Activated naive CD8-positive, alpha-beta T cell (primary cell): ENCODE measurements around the gene MFN2.
"Not testable (repeated sequence)": the region's sequence is repeated elsewhere in the genome, so short reads cannot be mapped to it uniquely, and the experiment has no call there.

Source experiments
- H3K27ac Mint-ChIP-seq: one replicate; pipeline ENCODE4 v1.8.0; 2021; ENCODE audit warnings: mixed read lengths
- H3K27me3 Mint-ChIP-seq: one replicate; pipeline ENCODE4 v1.8.0; 2021; ENCODE audit warnings: mixed read lengths
- H3K36me3 Mint-ChIP-seq: one replicate; pipeline ENCODE4 v1.8.0; 2021; ENCODE audit warnings: mixed read lengths
- H3K4me1 Mint-ChIP-seq: one replicate; pipeline ENCODE4 v1.8.0; 2021; ENCODE audit warnings: low read depth, mixed read lengths
- H3K4me3 Mint-ChIP-seq: one replicate; pipeline ENCODE4 v1.8.0; 2021; ENCODE audit warnings: mild to moderate bottlenecking, mixed read lengths
- H3K9me3 Mint-ChIP-seq: one replicate; pipeline ENCODE4 v1.8.0; 2021; ENCODE audit warnings: low read depth, mixed read lengths

The MFN2 gene

DNA sequence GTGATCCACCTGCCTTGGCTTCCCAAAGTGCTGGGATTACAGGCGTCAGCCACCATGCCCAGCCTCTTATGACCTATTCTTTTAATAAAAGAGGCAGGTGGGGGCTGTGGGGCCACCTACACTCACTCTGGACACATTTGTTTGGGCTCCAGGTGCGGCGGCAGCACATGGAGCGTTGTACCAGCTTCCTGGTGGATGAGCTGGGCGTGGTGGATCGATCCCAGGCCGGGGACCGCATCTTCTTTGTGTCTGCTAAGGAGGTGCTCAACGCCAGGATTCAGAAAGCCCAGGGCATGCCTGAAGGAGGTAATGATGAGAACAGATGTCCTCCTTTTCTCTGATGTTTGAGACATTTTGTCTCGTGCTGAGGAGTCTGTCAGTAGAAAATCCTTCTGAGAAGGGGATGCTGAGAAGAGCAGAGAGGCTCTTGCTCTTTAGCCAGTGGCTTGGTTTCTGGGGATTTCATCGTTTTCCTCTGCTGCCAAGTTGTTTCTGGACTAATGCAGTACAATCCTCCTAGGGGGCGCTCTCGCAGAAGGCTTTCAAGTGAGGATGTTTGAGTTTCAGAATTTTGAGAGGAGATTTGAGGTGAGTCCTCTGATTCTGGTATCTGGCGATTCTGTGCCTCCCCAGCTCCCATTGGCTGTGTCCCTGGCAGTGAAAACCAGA lies 21.1 kb downstream of the MFN2 start:
- Mint-ChIP-seq H3K27me3 (no peaks in the 10 kb centered on the region), H3K36me3 (peaks cover 6% of the 10 kb centered on the region), H3K4me1 (no peaks in the 10 kb centered on the region)

GRCh38 chr1:12001996-12002493 lies 21.8 kb downstream of the MFN2 start:
- H3K36me3 Mint-ChIP-seq: peaks cover 6% of the 10 kb centered on the region
- no peak overlapping the region for H3K27ac Mint-ChIP-seq
- no peaks in the 10 kb centered on the region for H3K9me3 Mint-ChIP-seq
- no peak overlapping the region for H3K4me3 Mint-ChIP-seq
- no peaks in the 10 kb centered on the region for H3K27me3 Mint-ChIP-seq
- no peaks in the 10 kb centered on the region for H3K4me1 Mint-ChIP-seq

More for the DNA sequence above, 21.1 kb downstream of the MFN2 start:
- Mint-ChIP-seq H3K9me3 (no peaks in the 10 kb centered on the region), H3K4me3 (no peak overlapping the region), H3K27ac (no peak overlapping the region)

DNA sequence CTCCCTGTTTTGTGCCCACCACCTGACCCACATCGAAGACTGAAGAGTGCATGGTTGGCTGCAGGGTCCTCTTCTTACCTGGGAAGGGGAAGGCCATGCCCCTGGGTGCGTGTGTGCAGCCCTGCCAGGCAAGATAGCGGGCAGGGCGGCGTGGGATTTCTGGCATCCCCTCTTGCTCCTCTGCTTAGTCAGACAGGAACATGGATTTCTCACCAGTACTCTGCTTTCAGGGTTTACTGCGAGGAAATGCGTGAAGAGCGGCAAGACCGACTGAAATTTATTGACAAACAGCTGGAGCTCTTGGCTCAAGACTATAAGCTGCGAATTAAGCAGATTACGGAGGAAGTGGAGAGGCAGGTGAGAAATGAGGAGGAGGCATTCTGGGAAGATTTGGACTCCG lies 23.5 kb downstream of the MFN2 start:
- no peaks in the 10 kb centered on the region for H3K27me3 Mint-ChIP-seq
- no peaks in the 10 kb centered on the region for H3K9me3 Mint-ChIP-seq
- H3K4me1 Mint-ChIP-seq: no peaks in the 10 kb centered on the region
- no peak overlapping the region for H3K4me3 Mint-ChIP-seq
- no peak overlapping the region for H3K27ac Mint-ChIP-seq
- peaks cover 10% of the 10 kb centered on the region for H3K36me3 Mint-ChIP-seq

- Mint-ChIP-seq H3K36me3 (peaks cover 10% of the 10 kb centered on the region), H3K27ac (peak overlapping the region; percentile 34)
Observed at GRCh38 chr1:12005488-12006166, 25.4 kb downstream of the MFN2 start.

DNA sequence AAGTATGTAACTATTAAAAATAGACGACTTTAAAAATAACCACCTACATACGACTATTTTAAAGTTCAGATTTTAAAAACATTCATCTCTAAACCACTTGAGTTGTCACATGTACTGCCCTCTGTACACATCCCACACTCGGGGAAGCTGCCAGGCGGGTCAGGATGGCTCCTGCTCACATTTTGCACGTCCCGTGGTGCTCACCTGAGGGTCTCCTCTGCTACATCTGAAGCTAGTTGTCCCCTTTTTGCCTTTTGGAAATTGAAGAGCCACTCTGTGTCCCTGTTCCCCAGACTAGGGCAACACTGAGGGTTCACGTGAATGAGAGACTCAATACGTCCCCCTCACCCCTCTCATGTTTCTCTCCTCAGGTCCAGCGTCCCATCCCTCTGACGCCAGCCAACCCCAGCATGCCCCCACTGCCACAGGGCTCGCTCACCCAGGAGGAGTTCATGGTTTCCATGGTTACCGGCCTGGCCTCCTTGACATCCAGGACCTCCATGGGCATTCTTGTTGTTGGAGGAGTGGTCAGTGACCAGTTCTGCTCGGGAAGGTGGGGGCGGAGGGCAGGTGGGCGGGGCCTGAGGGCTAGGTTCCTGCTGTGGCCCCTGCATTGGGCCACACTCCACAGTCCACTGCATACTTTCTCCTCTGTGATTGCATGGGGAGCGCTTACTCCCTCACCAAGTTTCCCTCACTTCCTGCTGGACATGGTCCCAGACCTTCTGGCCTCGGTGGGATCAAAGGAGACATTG lies 26.1 kb downstream of the MFN2 start:
- H3K4me3 Mint-ChIP-seq: no peak overlapping the region
- H3K27me3 Mint-ChIP-seq: no peaks in the 10 kb centered on the region
- no peaks in the 10 kb centered on the region for H3K9me3 Mint-ChIP-seq
- no peak overlapping the region for H3K27ac Mint-ChIP-seq
- H3K36me3 Mint-ChIP-seq: peaks cover 10% of the 10 kb centered on the region
- H3K4me1 Mint-ChIP-seq: no peaks in the 10 kb centered on the region

More at GRCh38 chr1:12005488-12006166, 25.4 kb downstream of the MFN2 start:
- Mint-ChIP-seq H3K9me3 (no peaks in the 10 kb centered on the region), H3K4me3 (no peak overlapping the region), H3K27me3 (no peaks in the 10 kb centered on the region), H3K4me1 (no peaks in the 10 kb centered on the region)

GRCh38 chr1:12007204-12007603 lies 27.0 kb downstream of the MFN2 start:
- H3K9me3 Mint-ChIP-seq: no peaks in the 10 kb centered on the region
- no peaks in the 10 kb centered on the region for H3K27me3 Mint-ChIP-seq
- H3K4me3 Mint-ChIP-seq: no peak overlapping the region
- H3K36me3 Mint-ChIP-seq: peaks cover 10% of the 10 kb centered on the region
- peaks cover 3% of the 10 kb centered on the region for H3K4me1 Mint-ChIP-seq
- H3K27ac Mint-ChIP-seq: no peak overlapping the region

DNA sequence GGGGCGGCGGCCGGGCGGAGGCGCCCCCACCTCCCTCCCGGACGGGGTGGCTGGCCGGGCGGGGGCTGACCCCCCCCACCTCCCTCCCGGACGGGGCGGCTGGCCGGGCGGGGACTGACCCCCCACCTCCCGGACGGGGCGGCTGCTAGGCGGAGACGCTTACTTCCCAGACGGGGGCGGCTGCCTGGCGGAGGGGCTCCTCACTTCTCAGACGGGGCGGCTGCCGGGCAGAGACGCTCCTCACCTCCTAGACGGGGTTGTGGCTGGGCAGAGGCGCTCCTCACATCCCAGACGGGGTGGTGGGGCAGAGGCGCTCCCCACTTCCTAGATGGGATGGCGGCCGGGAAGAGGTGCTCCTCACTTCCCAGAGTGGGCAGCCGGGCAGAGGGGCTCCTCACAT lies 28.1 kb downstream of the MFN2 start:
- not testable (repeated sequence) for H3K4me3 Mint-ChIP-seq, H3K4me1 Mint-ChIP-seq, H3K36me3 Mint-ChIP-seq, H3K27ac Mint-ChIP-seq, H3K27me3 Mint-ChIP-seq, H3K9me3 Mint-ChIP-seq

- peaks cover 11% of the 10 kb centered on the region for H3K4me1 Mint-ChIP-seq
- no peaks in the 10 kb centered on the region for H3K9me3 Mint-ChIP-seq
- H3K36me3 Mint-ChIP-seq: peaks cover 7% of the 10 kb centered on the region
- H3K27me3 Mint-ChIP-seq: no peaks in the 10 kb centered on the region
- H3K27ac Mint-ChIP-seq: no peak overlapping the region
- H3K4me3 Mint-ChIP-seq: no peak overlapping the region
Observed at GRCh38 chr1:12009318-12009947, 29.2 kb downstream of the MFN2 start.

GRCh38 chr1:12010746-12011570 lies 30.7 kb downstream of the MFN2 start:
- peaks cover 11% of the 10 kb centered on the region for H3K4me1 Mint-ChIP-seq
- peaks cover 4% of the 10 kb centered on the region for H3K36me3 Mint-ChIP-seq
- H3K27me3 Mint-ChIP-seq: no peaks in the 10 kb centered on the region
- H3K9me3 Mint-ChIP-seq: no peaks in the 10 kb centered on the region
- H3K27ac Mint-ChIP-seq: no peak overlapping the region
- no peak overlapping the region for H3K4me3 Mint-ChIP-seq

DNA sequence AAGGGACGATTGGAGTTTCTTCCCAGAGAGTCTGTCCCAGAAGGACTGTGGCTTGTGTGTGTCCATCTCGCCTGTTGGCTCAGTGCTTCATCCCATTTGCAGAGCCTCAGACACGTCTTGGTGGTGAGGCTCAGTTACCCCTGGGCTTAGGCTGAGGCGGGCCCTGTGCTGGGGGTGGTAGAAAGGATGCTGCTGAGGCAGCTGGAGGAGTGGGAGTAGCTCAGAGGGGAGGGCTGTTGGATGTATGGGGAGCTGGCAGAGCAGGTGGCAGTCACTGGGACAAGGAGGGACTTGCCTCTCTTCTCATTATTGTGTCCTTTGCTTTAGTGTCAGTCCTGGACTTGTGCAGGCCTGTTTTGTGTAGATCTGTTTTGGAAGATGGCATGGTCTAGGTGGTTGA lies 31.8 kb downstream of the MFN2 start:
- Mint-ChIP-seq H3K4me3 (no peak overlapping the region), H3K9me3 (no peaks in the 10 kb centered on the region), H3K4me1 (peaks cover 11% of the 10 kb centered on the region), H3K36me3 (peaks cover 4% of the 10 kb centered on the region), H3K27me3 (no peaks in the 10 kb centered on the region), H3K27ac (no peak overlapping the region)

GRCh38 chr1:12012560-12013316 lies 32.5 kb downstream of the MFN2 start:
- H3K9me3 Mint-ChIP-seq: no peaks in the 10 kb centered on the region
- H3K4me3 Mint-ChIP-seq: no peak overlapping the region
- peaks cover under 1% of the 10 kb centered on the region for H3K36me3 Mint-ChIP-seq
- H3K4me1 Mint-ChIP-seq: peaks cover 11% of the 10 kb centered on the region
- H3K27ac Mint-ChIP-seq: peak overlapping the region; percentile 22
- H3K27me3 Mint-ChIP-seq: no peaks in the 10 kb centered on the region

GRCh38 chr1:12014141-12014991 lies 34.1 kb downstream of the MFN2 start:
- Mint-ChIP-seq H3K9me3 (no peaks in the 10 kb centered on the region), H3K36me3 (no peaks in the 10 kb centered on the region), H3K4me3 (peak overlapping the region; percentile 15), H3K27me3 (no peaks in the 10 kb centered on the region), H3K27ac (peak overlapping the region; percentile 47), H3K4me1 (peaks cover 13% of the 10 kb centered on the region)

DNA sequence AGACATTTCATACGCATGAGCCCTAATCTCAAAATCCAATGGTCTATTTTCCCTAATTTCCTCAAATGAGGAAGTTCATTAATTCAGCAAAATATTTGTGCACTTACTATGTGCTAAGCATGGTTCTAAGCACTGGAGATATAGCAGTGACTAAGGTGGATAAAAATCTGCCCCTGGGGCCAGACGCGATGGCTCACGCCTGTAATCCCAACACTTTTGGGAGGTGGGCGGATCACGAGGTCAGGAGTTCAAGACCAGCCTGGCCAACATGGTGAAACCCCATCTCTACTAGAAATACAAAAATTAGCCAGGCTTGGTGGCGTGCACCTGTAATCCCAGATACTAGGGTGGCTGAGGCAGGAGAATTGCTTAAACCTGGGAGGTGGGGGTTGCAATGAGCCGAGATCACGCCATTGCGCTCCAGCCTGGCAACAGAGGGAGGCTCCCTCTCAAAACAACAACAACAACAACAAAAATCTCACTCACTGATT lies 34.8 kb downstream of the MFN2 start:
- no peak overlapping the region for H3K27ac Mint-ChIP-seq
- peaks cover 16% of the 10 kb centered on the region for H3K4me1 Mint-ChIP-seq
- H3K36me3 Mint-ChIP-seq: no peaks in the 10 kb centered on the region
- no peak overlapping the region for H3K4me3 Mint-ChIP-seq
- no peaks in the 10 kb centered on the region for H3K9me3 Mint-ChIP-seq
- no peaks in the 10 kb centered on the region for H3K27me3 Mint-ChIP-seq
